Measurements from ENCODE around the gene PITPNC1.

The PITPNC1 gene

GRCh38 chr17:67519801-67520251, 142.7 kb downstream of the PITPNC1 start:
- FAIRE-seq, result no peak

- FAIRE-seq, result no peak
These were observed 143.3 kb downstream of the PITPNC1 start for GRCh38 chr17:67520252-67520906.

- FAIRE-seq, result no peak
These were observed 144.1 kb downstream of the PITPNC1 start for GRCh38 chr17:67520916-67521774.

GRCh38 chr17:67521775-67522069, 144.6 kb downstream of the PITPNC1 start:
- no peak for FAIRE-seq

GRCh38 chr17:67523101-67523500, 146.0 kb downstream of the PITPNC1 start:
- no peak for FAIRE-seq

- FAIRE-seq, result no peak
These were observed 148.4 kb downstream of the PITPNC1 start for GRCh38 chr17:67525239-67526135.

GRCh38 chr17:67526700-67527099, 149.6 kb downstream of the PITPNC1 start:
- no peak for FAIRE-seq

- FAIRE-seq, result no peak
These were observed 151.8 kb downstream of the PITPNC1 start for GRCh38 chr17:67528751-67529436.

- no peak for FAIRE-seq
These were observed 154.2 kb downstream of the PITPNC1 start for GRCh38 chr17:67531291-67531690.

GRCh38 chr17:67532326-67532871, 155.3 kb downstream of the PITPNC1 start:
- FAIRE-seq, result no peak

- no peak for FAIRE-seq
These were observed 157.9 kb downstream of the PITPNC1 start for GRCh38 chr17:67534941-67535340.

- FAIRE-seq, result no peak
These were observed 165.4 kb downstream of the PITPNC1 start for GRCh38 chr17:67542219-67543114.

GRCh38 chr17:67544364-67544955, 167.4 kb downstream of the PITPNC1 start:
- no peak for FAIRE-seq

GRCh38 chr17:67546578-67547527, 169.8 kb downstream of the PITPNC1 start:
- no peak for FAIRE-seq

- no peak for FAIRE-seq
These were observed 171.6 kb downstream of the PITPNC1 start for GRCh38 chr17:67548693-67549092.

GRCh38 chr17:67549820-67550219, 172.7 kb downstream of the PITPNC1 start:
- no peak for FAIRE-seq

- no peak for FAIRE-seq
These were observed 177.6 kb downstream of the PITPNC1 start for GRCh38 chr17:67554634-67555033.

- FAIRE-seq, result no peak
These were observed 178.8 kb downstream of the PITPNC1 start for GRCh38 chr17:67555855-67556254.

GRCh38 chr17:67557052-67557845, 180.2 kb downstream of the PITPNC1 start:
- FAIRE-seq, result no peak

All from colon (tissue), 2 donors.